MM.1S (cell line): ENCODE measurements around the gene LRP5.
"Not testable (repeated sequence)": the region's sequence is repeated elsewhere in the genome, so short reads cannot be mapped to it uniquely, and the experiment has no call there.

Experiments
- DNase-seq: peaks from one replicate; pipeline ENCODE4 v3.0.0-alpha.2; 2015
- H2AFZ ChIP-seq: fragments of 300-600 bp; sonication (generic); 2 replicates; pipeline ENCODE4 v1.6.0; 2016; ENCODE audit warnings: antibody characterized with exemption, low read length
- H3F3A ChIP-seq: fragments of 300-600 bp; sonication (generic); 2 replicates; pipeline ENCODE4 v1.6.1; 2016; ENCODE audit warnings: mild to moderate bottlenecking, antibody characterized with exemption, low read length, moderate library complexity, mixed read lengths; ENCODE audit not compliant: insufficient read depth
- H3K27ac ChIP-seq: fragments of 300-600 bp; sonication (generic); 2 replicates; pipeline ENCODE4 v1.5.1; 2016; ENCODE audit warnings: mild to moderate bottlenecking, low read length
- H3K27me3 ChIP-seq: fragments of 300-600 bp; sonication (generic); replicated peaks from 2 replicates; pipeline ENCODE4 v1.6.0; 2016; ENCODE audit warnings: low read length; ENCODE audit not compliant: insufficient read depth
- H3K36me3 ChIP-seq: fragments of 300-600 bp; sonication (generic); replicated peaks from 2 replicates; pipeline ENCODE4 v1.6.1; 2016; ENCODE audit warnings: mild to moderate bottlenecking, low read length, mixed read lengths; ENCODE audit not compliant: insufficient read depth
- H3K4me1 ChIP-seq: fragments of 300-600 bp; sonication (generic); 2 replicates; pipeline ENCODE4 v1.6.1; 2016; ENCODE audit warnings: low read length, mixed read lengths
- H3K4me2 ChIP-seq: fragments of 300-600 bp; sonication (generic); 2 replicates; pipeline ENCODE4 v1.6.0; 2016; ENCODE audit warnings: low read depth, low read length
- H3K4me3 ChIP-seq: fragments of 300-600 bp; sonication (generic); 2 replicates; pipeline ENCODE4 v1.5.1; 2016; ENCODE audit warnings: low read length, mixed read lengths
- H3K79me2 ChIP-seq: fragments of 300-600 bp; sonication (generic); 2 replicates; pipeline ENCODE4 v1.6.1; 2016; ENCODE audit warnings: mixed run types, low read length, mixed read lengths
- H3K9ac ChIP-seq: fragments of 300-600 bp; sonication (generic); 2 replicates; pipeline ENCODE4 v1.6.1; 2016; ENCODE audit warnings: low read length, mixed read lengths
- H3K9me2 ChIP-seq: fragments of 300-600 bp; sonication (generic); replicated peaks from 2 replicates; pipeline ENCODE4 v1.6.1; 2016; ENCODE audit warnings: mild to moderate bottlenecking, low read length, mixed read lengths; ENCODE audit not compliant: insufficient read depth
- H3K9me3 ChIP-seq: fragments of 300-600 bp; sonication (generic); replicated peaks from 2 replicates; pipeline ENCODE4 v1.6.1; 2016; ENCODE audit warnings: mild to moderate bottlenecking, low read length, mixed read lengths; ENCODE audit not compliant: insufficient read depth
- H4K20me1 ChIP-seq: fragments of 300-600 bp; sonication (generic); 2 replicates; pipeline ENCODE4 v1.6.1; 2016; ENCODE audit warnings: mild to moderate bottlenecking, low read length, moderate library complexity, mixed read lengths; ENCODE audit not compliant: insufficient read depth
- EZH2 ChIP-seq: fragments of 300-600 bp; sonication (generic); optimal IDR thresholded peaks from 2 replicates; pipeline ENCODE3; 2017; ENCODE audit warnings: low read depth, mild to moderate bottlenecking, antibody characterized with exemption, low read length, mixed read lengths
- EZH2phosphoT487 ChIP-seq: fragments of 300-600 bp; sonication (generic); IDR thresholded peaks from 2 replicates; pipeline ENCODE4 v1.6.1; 2018; ENCODE audit warnings: antibody characterized with exemption, low read length
- TF ChIP-seq, protein P1 (sequence below): fragments of 300-600 bp; sonication (generic); IDR thresholded peaks from 2 replicates; pipeline ENCODE4 v1.5.1; 2016; ENCODE audit warnings: antibody characterized with exemption, low read length, mixed read lengths

LRP5 gene

DNA sequence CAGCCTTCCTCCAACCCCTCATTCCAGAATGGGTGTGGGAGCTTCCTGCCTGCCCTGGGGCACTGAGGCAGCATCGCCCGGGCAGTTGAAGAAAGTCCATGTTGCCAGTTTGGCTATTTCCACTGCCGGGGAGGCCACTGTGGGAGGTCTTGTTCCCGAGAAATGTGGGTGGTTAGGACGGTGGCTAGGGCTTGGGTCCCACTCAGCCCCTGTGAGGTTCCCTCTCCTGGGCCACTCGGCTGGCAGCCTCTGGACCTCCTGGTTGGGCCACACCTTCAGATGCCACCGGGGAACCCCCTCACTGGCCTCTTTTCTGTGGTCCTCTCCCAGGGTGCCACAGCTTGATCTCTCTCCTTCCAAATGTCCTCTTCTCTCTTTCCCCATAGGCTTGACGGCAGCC lies 143.1 kb downstream of the LRP5 start:
- Histone ChIP-seq H3K27ac (no peak overlapping the region), H2AFZ (no peak overlapping the region), H3K9me3 (no peaks in the 10 kb centered on the region), H3K4me2 (no peak overlapping the region), H3F3A (peaks cover 4% of the 10 kb centered on the region; the same call in 1 of the 2 replicates), H3K79me2 (no peaks in the 10 kb centered on the region), H3K4me1 (no peaks in the 10 kb centered on the region), H3K4me3 (no peak overlapping the region), H3K36me3 (no peaks in the 10 kb centered on the region), H3K9me2 (no peaks in the 10 kb centered on the region), H4K20me1 (no peaks in the 10 kb centered on the region), H3K9ac (no peak overlapping the region), H3K27me3 (peaks cover 14% of the 10 kb centered on the region)
- no peak for DNase-seq
- TF ChIP-seq EZH2phosphoT487, result no peak

DNA sequence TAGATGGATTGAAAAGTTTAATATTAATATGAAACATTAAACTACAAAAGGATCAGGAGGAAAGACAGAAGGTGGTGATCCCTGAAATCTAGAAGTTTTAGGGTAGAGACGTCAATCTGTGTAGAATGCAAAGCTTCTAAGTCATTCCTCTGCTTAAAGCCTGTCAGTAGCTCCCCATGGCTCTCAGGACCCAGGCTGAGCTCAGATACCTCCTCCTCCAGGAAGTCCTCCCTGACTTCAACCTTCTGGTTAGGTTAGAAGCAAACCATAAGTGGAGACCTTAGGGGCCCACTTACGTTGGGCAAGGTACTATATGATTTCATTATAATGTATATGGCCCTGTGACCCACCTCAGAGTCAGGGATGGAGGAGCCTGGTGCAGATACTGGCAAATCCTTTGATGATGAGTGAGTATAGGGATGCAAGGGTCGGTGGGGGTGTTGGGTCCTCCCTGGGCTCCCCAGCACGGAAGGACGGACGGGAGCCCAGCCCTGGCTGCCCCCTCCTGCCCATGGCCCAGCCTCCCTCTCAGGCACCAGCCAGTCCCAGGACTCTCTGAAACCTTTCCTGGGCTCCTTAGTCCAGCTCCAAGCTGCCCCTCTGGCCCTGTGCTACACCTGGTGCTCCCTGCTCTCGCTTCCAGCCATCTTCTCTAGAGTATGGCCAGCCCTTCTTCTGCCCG lies 145.0 kb downstream of the LRP5 start:
- no peaks in the 10 kb centered on the region for H3K36me3 ChIP-seq
- DNase-seq, result no peak
- no peak overlapping the region for H2AFZ ChIP-seq
- H3K4me3 ChIP-seq, result no peak overlapping the region
- peaks cover 4% of the 10 kb centered on the region; the same call in 1 of the 2 replicates for H3F3A ChIP-seq
- no peak overlapping the region for H3K9ac ChIP-seq
- no peaks in the 10 kb centered on the region for H3K9me3 ChIP-seq
- H3K9me2 ChIP-seq, result no peaks in the 10 kb centered on the region
- peaks cover 2% of the 10 kb centered on the region; the same call in 1 of the 2 replicates for H3K4me1 ChIP-seq
- peaks cover 3% of the 10 kb centered on the region for H4K20me1 ChIP-seq
- H3K4me2 ChIP-seq, result no peak overlapping the region
- no peak overlapping the region for H3K27ac ChIP-seq
- no peak for TF ChIP-seq EZH2phosphoT487
- TF ChIP-seq, protein P1, sequence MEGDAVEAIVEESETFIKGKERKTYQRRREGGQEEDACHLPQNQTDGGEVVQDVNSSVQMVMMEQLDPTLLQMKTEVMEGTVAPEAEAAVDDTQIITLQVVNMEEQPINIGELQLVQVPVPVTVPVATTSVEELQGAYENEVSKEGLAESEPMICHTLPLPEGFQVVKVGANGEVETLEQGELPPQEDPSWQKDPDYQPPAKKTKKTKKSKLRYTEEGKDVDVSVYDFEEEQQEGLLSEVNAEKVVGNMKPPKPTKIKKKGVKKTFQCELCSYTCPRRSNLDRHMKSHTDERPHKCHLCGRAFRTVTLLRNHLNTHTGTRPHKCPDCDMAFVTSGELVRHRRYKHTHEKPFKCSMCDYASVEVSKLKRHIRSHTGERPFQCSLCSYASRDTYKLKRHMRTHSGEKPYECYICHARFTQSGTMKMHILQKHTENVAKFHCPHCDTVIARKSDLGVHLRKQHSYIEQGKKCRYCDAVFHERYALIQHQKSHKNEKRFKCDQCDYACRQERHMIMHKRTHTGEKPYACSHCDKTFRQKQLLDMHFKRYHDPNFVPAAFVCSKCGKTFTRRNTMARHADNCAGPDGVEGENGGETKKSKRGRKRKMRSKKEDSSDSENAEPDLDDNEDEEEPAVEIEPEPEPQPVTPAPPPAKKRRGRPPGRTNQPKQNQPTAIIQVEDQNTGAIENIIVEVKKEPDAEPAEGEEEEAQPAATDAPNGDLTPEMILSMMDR, result no peak
- TF ChIP-seq EZH2, result no peak
- peaks cover 16% of the 10 kb centered on the region for H3K79me2 ChIP-seq
- H3K27me3 ChIP-seq, result peaks cover 14% of the 10 kb centered on the region

DNA sequence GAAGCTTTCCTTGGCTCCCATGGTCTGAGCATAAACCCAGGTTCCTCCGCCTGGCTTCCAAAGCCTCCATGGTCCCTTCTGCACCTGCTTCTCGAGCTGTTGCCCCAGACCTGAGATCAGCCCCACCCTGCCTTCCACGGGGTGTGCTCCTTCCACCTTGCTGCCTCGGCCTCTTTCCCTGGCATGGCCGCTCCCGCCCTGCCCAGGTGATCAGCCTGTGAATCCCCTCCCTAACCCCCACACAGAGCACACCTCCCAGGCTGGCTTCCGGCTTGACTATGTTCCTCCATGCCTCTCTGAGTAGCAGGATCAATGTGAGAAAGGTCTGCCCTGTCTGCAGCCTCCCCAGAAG lies 145.5 kb downstream of the LRP5 start:
- peaks cover 7% of the 10 kb centered on the region; the same call in 1 of the 2 replicates for H3K4me1 ChIP-seq
- no peak overlapping the region for H3K4me3 ChIP-seq
- no peaks in the 10 kb centered on the region for H3K9me2 ChIP-seq
- H4K20me1 ChIP-seq, result peaks cover 9% of the 10 kb centered on the region
- peaks cover 22% of the 10 kb centered on the region for H3K79me2 ChIP-seq
- H2AFZ ChIP-seq, result no peak overlapping the region
- peaks cover 4% of the 10 kb centered on the region; the same call in 1 of the 2 replicates for H3F3A ChIP-seq
- H3K27me3 ChIP-seq, result peaks cover 14% of the 10 kb centered on the region
- H3K4me2 ChIP-seq, result no peak overlapping the region
- TF ChIP-seq EZH2phosphoT487 (no peak), EZH2 (no peak)
- TF ChIP-seq, protein P1, result no peak
- no peak for DNase-seq
- H3K27ac ChIP-seq, result no peak overlapping the region
- H3K9me3 ChIP-seq, result no peaks in the 10 kb centered on the region
- H3K9ac ChIP-seq, result no peak overlapping the region
- no peaks in the 10 kb centered on the region for H3K36me3 ChIP-seq

DNA sequence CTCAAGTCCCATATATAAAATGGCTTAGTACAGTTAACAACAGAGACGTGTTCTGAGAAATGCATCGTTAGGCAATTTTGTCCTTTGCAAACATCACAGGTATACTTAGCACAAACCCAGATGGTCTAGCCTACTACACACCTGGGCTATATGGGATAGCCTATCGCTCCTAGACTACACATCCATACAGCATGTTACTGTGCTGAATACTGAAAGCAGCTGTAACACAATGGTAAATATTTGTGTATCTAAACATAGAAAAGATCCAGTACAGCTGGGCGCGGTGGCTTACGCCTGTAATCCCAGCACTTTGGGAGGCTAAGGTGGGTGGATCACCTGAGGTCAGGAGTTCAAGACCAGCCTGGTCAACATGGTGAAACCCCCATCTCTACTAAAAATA lies 145.9 kb downstream of the LRP5 start:
- H3K9me2 ChIP-seq, H3K9me3 ChIP-seq, H3K4me3 ChIP-seq, H3K9ac ChIP-seq, H3K36me3 ChIP-seq, H3K4me1 ChIP-seq, H3K4me2 ChIP-seq, H3K27ac ChIP-seq, H3F3A ChIP-seq, DNase-seq, H2AFZ ChIP-seq: not testable (repeated sequence)
- H3K27me3 ChIP-seq, result peaks cover 14% of the 10 kb centered on the region
- peaks cover 26% of the 10 kb centered on the region for H3K79me2 ChIP-seq
- H4K20me1 ChIP-seq, result peaks cover 13% of the 10 kb centered on the region
